ENCODE results near the gene GMDS. TPM values are rescaled to one million over a fixed set of nuclear protein-coding genes. Genes with fewer than 3 reads are reported as not detected.
A peak's percentile ranks its signal among the peaks of the same experiment; 100 is the strongest.

The GMDS gene
- polyA plus RNA-seq, 1 experiment = 7.1 TPM

DNA sequence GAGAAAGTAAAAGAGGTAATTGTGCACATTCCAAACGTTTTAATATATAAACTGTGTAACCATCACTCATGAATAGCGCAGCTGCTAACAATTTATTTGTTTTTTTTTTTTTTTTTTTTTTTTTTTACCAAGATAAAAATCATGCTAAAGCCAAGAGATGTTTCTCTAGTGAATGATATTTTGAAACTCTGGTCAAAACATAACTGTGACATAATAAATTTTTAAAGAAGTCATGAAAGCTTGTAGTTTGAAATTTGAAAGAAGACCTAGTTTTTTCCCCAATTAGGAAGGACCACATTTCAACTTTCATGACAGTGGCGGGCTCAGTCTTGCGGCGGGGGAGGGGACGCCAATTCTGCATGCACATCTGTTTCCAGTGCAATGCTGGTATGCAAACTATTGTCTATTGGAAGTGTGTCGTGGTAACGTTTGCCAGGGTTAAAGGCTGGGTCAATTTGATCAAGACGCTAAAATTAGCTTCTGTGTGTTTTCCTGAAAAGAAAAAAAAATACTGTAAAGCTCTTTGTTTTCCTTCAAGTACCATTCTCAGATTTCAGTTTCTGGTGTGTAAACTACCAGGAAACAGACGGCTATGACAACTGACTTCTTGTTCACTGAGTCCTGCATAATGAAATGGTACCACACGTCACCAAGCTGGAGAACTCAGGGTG, 423.8 kb downstream of the GMDS start:
- no peak overlapping the region for H3K4me3 ChIP-seq (ENCODE audit: low read depth, low read length)
- H3K36me3 ChIP-seq (ENCODE audit: control insufficient read depth, insufficient read depth, low read length) = no peaks in the 10 kb centered on the region
- TF ChIP-seq, protein P1, sequence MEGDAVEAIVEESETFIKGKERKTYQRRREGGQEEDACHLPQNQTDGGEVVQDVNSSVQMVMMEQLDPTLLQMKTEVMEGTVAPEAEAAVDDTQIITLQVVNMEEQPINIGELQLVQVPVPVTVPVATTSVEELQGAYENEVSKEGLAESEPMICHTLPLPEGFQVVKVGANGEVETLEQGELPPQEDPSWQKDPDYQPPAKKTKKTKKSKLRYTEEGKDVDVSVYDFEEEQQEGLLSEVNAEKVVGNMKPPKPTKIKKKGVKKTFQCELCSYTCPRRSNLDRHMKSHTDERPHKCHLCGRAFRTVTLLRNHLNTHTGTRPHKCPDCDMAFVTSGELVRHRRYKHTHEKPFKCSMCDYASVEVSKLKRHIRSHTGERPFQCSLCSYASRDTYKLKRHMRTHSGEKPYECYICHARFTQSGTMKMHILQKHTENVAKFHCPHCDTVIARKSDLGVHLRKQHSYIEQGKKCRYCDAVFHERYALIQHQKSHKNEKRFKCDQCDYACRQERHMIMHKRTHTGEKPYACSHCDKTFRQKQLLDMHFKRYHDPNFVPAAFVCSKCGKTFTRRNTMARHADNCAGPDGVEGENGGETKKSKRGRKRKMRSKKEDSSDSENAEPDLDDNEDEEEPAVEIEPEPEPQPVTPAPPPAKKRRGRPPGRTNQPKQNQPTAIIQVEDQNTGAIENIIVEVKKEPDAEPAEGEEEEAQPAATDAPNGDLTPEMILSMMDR (IDR thresholded peaks at IDR 0.05; ENCODE audit: insufficient read depth, low read depth, low read length) = no peak
- ChIA-PET CTCF (interaction anchor here (1.0 to 1.7 kb wide), 7 partner anchors 14 to 813 kb away, joined by 3 to 8 read pairs (median 4); no protein-coding TSS in a partner anchor), POLR2A (interaction anchor here (0.6 kb wide), 5 partner anchors 66 to 204 kb away, joined by 3 to 19 read pairs (median 3); no protein-coding TSS in a partner anchor)
- peak; percentile 79 for DNase-seq (ENCODE audit: low read depth)
- H3K27me3 ChIP-seq (ENCODE audit: control insufficient read depth, insufficient read depth, low read length) = no peaks in the 10 kb centered on the region

DNA sequence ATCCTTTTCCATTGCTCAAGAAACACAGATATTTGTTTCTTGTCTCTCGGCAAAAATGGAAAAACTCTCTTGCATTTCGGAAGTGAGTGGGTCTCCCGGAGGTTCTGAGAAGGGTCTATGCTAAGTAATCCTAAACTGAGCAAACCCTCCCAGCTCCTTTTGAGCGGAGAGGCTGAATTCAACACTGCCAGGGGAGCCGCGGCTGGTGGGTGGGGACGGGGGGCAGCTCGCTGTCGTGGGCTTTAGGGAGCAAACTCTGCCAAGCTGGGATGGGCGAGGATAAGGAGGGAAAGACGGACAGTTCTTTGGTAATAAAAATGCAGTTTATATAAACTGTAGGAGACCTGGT, 424.3 kb downstream of the GMDS start:
- H3K4me3 ChIP-seq (ENCODE audit: low read depth, low read length) = no peak overlapping the region
- H3K36me3 ChIP-seq (ENCODE audit: control insufficient read depth, insufficient read depth, low read length) = no peaks in the 10 kb centered on the region
- TF ChIP-seq, protein P1 (IDR thresholded peaks at IDR 0.05; ENCODE audit: insufficient read depth, low read depth, low read length) = no peak
- no peaks in the 10 kb centered on the region for H3K27me3 ChIP-seq (ENCODE audit: control insufficient read depth, insufficient read depth, low read length)
- DNase-seq (ENCODE audit: low read depth) = no peak
- POLR2A ChIA-PET = interaction anchor here (0.6 to 1.4 kb wide), 5 partner anchors 83 to 211 kb away, joined by 3 to 19 read pairs (median 3); partner anchors contain the start of gene FOXC1
- CTCF ChIA-PET = interaction anchor here (1.0 to 1.7 kb wide), 7 partner anchors 15 to 813 kb away, joined by 3 to 8 read pairs (median 4); no protein-coding TSS in a partner anchor

DNA sequence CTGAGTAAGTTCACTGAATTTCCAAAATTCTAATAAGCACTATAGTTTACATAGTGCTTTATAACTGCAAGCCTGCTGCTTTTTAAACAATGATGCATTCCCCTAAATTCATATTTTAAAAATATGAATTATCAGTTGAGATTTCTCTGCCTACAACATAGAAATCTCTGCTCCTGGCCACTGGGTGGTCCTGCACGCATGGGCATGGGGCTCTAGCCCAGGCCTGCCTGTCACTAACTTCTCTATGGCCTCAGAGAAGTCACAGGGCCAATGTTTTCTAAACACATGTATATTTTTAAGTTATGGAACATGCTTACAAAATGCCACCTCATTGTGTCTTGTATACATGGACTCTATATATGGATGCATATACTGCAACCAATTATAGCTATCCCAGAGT, 424.7 kb downstream of the GMDS start:
- no peaks in the 10 kb centered on the region for H3K36me3 ChIP-seq (ENCODE audit: control insufficient read depth, insufficient read depth, low read length)

DNA sequence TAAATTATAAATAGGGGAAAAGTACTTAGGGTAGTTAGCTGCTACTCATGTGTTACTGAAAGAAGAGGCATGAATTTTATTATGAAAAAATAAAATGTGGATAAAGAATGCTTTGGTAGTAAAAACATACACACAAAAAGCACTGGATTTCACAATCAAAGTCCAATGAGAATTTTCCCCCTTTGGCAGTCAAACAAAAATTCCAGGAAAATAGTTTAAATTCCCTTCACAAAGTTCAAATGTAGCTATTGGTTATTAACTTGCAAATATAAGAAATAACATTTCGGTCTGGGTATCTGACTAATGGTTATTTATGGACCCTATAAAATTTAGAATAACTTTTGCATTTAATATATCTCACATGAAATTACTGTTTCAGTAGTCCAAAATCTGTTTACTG, 425.2 kb downstream of the GMDS start:
- no peaks in the 10 kb centered on the region for H3K27me3 ChIP-seq (ENCODE audit: control insufficient read depth, insufficient read depth, low read length)
- DNase-seq (ENCODE audit: low read depth) = peak; percentile 76
- no peak overlapping the region for H3K4me3 ChIP-seq (ENCODE audit: low read depth, low read length)
- no peaks in the 10 kb centered on the region for H3K36me3 ChIP-seq (ENCODE audit: control insufficient read depth, insufficient read depth, low read length)
- TF ChIP-seq, protein P1 (IDR thresholded peaks at IDR 0.05; ENCODE audit: insufficient read depth, low read depth, low read length) = no peak
- POLR2A ChIA-PET = interaction anchor here (1.4 kb wide), 1 partner anchor 210 kb away, joined by 4 read pairs; the partner anchor contains the start of gene FOXC1
- CTCF ChIA-PET = interaction anchor here (0.7 to 1.7 kb wide), 4 partner anchors 117 to 225 kb away, joined by 3 to 8 read pairs (median 4); no protein-coding TSS in a partner anchor

More for the DNA sequence above, 424.7 kb downstream of the GMDS start:
- TF ChIP-seq, protein P1 (IDR thresholded peaks at IDR 0.05; ENCODE audit: insufficient read depth, low read depth, low read length) = no peak
- H3K4me3 ChIP-seq (ENCODE audit: low read depth, low read length) = no peak overlapping the region
- H3K27me3 ChIP-seq (ENCODE audit: control insufficient read depth, insufficient read depth, low read length) = no peaks in the 10 kb centered on the region
- DNase-seq (ENCODE audit: low read depth) = no peak
- ChIA-PET POLR2A (interaction anchor here (0.6 to 1.4 kb wide), 3 partner anchors 82 to 211 kb away, joined by 3 to 4 read pairs (median 3); partner anchors contain the start of gene FOXC1), CTCF (interaction anchor here (1.0 to 1.7 kb wide), 4 partner anchors 118 to 814 kb away, joined by 3 to 8 read pairs (median 4); no protein-coding TSS in a partner anchor)

DNA sequence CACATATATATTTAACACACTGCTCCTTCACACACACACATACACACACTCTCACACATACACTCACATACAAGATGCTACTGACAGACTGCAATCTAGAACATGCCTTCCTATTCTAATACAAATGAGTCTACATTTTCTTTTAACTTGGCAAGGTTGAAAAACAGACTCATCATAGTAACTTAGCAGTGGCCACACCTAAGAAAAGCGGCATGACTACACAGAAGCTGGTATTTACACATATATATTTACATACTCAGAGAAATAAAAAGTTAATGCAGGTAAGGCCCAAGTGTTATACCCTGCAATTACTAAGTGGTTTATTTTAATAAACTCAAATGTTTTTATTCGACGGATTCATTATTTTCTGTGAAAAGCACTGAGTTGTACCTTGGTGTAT, 426.4 kb downstream of the GMDS start:
- TF ChIP-seq, protein P1 (IDR thresholded peaks at IDR 0.05; ENCODE audit: insufficient read depth, low read depth, low read length) = no peak
- POLR2A ChIA-PET = no interaction called here
- Histone ChIP-seq H3K4me3 (ENCODE audit: low read depth, low read length) (no peak overlapping the region), H3K36me3 (ENCODE audit: control insufficient read depth, insufficient read depth, low read length) (no peaks in the 10 kb centered on the region), H3K27me3 (ENCODE audit: control insufficient read depth, insufficient read depth, low read length) (no peaks in the 10 kb centered on the region)
- no peak for DNase-seq (ENCODE audit: low read depth)
- CTCF ChIA-PET = interaction anchor here (1.3 kb wide), 1 partner anchor 208 kb away, joined by 5 read pairs; no protein-coding TSS in a partner anchor

Measured in BJ (cell line).